Activated CD8-positive, alpha-beta memory T cell treated with anti-CD3 and anti-CD28 coated beads, Interleukin-2, amount 50 U/mL, for 48 hours (primary cell): ENCODE results near the gene TFR2.
A peak's percentile ranks its signal among the peaks of the same experiment; 100 is the strongest.
"Not testable (repeated sequence)": the region's sequence is repeated elsewhere in the genome, so short reads cannot be mapped to it uniquely, and the experiment has no call there.

Experiments
- DNase-seq: peaks from one replicate; pipeline ENCODE4 v3.0.0-alpha.2; 2020

TFR2 gene

DNA sequence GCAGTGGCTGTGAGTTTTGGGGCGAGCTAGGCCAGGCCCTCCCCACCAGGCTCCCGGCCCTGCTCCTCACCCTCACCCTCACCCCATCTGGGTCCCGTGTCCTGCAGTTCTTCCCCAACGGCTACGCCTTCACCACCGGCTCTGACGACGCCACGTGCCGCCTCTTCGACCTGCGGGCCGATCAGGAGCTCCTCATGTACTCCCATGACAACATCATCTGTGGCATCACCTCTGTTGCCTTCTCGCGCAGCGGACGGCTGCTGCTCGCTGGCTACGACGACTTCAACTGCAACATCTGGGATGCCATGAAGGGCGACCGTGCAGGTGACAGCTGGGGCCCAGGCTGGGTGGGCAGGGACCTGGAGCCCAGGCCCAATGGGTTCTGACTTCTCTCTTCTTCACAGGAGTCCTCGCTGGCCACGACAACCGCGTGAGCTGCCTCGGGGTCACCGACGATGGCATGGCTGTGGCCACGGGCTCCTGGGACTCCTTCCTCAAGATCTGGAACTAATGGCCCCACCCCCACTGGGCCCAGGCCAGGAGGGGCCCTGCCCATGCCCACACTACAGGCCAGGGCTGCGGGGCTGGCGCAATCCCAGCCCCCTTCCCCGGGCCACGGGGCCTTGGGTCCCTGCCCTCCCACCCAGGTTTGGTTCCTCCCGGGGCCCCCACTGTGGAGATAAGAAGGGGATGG lies 37.1 kb upstream of the TFR2 start:
- no peak for DNase-seq

GRCh38 chr7:100677308-100678267 lies 36.2 kb upstream of the TFR2 start:
- peak; percentile 53 for DNase-seq

DNA sequence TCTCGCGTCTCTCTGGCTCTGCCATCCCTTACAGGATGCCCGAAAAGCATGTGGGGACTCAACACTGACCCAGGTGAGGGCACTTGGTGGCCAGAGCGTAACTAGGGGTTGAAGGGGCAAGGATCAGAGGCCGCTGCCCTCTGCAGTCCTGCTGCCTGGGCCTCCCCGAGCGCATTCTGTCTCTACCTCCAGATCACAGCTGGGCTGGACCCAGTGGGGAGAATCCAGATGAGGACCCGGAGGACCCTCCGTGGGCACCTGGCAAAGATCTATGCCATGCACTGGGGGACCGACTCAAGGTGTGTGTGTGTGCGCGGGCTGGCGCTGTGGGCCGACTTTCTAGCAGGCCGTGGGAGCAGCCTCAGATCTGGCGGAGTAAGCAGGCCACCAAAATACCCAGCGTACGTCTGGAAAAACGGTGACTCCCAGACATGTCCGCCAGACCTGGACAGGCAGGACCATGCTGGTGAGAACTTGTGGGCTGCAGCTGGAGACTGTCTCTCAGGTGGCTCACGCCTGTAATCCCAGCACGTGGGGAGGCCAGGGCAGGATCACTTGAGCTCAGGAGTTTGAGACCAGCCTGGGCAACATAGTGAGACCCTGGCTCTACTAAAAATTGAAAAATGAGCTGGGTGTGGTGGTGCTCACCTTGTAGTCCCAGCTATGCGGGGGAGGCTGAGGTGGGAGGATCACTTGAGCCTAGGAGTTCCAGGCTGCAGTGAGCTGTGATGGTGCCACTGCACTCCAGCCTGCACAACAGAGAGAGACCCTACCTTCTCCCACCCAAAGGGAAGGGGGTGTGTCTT lies 35.4 kb upstream of the TFR2 start:
- peak; percentile 55 for DNase-seq

DNA sequence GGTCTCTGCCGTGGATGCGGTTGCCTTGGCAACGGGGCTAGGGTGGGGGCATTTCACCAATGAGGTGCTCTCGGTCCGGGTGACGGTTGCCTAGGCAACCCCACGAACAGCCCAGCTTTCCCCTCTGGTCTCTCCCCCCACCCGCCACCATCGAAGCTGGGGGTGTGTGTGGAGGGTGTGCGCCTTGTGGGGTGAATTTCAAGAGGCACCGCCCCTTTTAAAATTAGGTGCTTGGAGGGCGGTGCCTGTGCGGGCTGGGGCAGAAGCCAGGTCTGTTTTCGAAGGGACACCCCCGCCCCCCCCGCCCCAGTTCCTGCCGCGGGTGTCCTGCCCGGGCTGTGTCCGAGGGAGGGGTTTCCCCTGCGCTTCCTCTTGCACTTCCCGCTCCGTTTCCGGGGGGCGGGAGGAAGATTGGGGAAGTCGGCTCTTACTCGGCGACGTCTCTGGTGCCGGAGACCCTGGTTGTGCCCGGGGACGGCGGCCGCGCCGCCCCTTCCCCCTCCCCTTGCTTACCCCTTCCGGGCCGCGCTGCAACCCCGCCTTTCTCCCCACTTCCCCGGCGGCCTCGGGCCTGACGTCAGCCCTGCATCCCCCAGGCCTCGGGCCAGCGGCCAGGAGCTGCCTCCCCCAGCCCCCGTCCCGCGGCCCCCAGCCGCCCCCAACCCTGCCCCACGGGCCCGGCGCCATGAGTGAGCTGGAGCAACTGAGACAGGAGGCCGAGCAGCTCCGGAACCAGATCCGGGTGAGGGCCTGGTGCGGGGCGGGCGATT lies 34.4 kb upstream of the TFR2 start:
- DNase-seq = peak; percentile 85

DNA sequence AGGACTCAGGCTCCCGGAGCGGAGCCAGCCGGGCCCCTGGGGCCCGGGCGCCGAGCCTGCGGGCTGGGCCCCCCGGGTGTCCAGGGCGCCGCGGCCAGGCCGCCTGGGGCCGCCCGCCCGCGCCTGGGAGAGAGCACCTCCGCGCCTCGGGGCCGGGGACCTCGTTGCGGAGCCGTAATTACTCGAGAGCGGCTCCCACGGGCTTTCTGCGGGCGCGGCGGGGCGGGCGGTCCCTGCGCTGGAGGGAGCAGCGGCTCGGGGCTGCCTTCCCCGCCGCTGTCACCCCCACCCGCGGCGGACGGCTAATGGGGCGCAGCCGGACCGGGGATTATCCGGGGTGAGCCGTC lies 33.7 kb upstream of the TFR2 start:
- no peak for DNase-seq

GRCh38 chr7:100674411-100675104 lies 33.2 kb upstream of the TFR2 start:
- peak; percentile 75 for DNase-seq

- DNase-seq = no peak
These were observed 32.6 kb upstream of the TFR2 start for GRCh38 chr7:100673942-100674410.

DNA sequence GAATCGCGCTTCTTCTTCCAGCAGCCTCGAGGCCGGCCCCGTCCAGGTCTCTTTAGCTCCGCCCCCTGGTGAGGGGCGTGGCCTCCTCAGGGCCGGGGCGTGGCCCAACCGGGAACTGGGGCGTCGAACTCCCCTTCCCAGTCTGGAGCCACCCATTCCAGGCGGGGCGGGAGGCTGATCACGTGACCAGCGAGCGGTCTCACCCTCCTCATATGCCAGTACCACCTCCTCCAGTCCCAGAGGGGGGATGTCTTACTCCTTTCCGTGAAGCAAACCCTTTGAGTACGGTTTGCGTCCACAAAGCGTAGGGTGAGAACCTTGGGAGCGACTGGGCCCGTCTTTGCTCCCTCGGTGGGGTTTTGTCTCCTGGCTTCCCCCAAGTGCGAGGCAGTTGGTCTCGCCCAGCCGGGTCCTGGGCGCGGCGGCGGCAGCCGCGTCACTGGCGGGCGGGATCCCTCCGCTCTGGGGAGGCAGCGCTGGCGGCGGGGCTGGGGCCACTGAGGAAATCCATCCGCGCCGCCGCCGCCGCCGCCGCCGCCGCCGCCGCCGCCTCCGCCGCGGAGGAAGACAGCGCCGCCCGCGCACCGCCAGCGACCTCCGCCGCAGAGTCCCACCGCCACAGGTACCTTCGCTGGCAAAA lies 32.1 kb upstream of the TFR2 start, which contains the start of gene GNB2:
Gene GNB2 (plus strand): TSS at position 439 of the 640 bp plus-strand sequence. CDS start 2,526 bp downstream, outside the sequence.
- DNase-seq = peak; percentile 100

DNA sequence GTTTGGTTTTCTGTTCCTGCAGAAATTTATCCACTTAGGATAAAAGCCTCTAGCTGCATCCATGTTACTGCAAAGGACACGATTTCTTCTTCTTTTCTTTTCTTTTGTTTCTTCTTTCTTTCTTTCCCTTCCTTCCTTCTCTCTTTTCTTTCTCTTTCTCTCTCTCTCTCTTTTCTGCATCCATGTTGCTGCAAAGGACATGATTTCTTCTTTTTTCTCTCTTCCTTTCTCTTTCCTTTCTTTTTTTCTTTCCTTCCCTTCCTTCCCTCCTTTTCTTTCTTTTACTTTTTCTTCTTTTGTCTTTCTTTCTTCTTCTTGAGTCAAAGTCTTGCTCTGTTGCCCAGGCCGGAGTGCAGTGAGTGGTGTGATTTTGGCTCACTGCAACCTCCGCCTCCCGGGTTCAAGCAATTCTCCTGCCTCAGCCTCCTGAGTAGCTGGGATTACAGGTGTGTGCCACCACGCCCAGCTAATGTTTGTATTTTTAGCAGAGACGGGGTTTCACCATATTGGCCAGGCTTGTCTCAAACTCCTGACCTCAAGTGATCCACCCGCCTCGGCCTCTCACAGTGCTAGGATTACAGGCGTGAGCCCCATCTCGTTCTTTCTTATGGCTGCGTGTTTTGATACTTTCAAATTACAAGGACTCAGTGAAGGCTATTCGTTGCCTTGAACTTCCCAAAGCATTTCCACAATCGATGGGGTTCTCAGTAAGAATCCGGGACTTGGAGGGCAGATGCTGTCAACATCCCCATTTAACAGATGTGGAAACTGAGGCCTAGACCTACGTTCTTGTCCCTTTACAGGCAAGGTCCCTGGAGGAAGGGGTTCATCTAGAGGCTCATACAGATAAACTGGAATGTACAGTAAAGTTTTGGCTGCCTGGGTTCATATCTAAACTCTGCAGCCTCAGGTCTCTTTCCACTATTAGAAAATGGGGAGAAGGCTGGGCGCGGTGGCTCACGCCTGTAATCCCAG lies 30.3 kb upstream of the TFR2 start:
- no peak for DNase-seq

DNA sequence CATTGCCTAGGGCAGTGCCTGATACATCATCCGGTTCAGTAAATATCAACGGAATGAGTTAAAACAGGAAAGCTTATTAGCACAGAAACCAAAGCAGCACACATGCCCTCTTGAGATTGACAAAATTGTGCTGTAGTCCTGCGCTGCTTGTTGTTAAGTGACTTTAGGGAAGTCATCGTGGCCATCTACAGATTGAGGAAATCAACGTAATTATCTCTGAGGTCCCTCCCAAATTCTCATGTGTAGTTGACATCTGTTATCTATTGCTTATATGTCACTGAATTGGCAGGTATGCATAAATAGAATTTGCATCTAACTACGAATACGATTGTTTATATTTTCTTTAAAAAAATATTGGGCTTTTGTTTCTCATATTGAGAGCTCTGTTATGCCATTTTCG lies 28.7 kb upstream of the TFR2 start:
- no peak for DNase-seq

GRCh38 chr7:100669106-100669505 lies 27.8 kb upstream of the TFR2 start:
- not testable (repeated sequence) for DNase-seq

- DNase-seq = no peak
These were observed 26.7 kb upstream of the TFR2 start for GRCh38 chr7:100668069-100668449.

- no peak for DNase-seq
These were observed 26.1 kb upstream of the TFR2 start for GRCh38 chr7:100667331-100668068.

GRCh38 chr7:100665168-100665726 lies 23.9 kb upstream of the TFR2 start:
- DNase-seq = no peak

GRCh38 chr7:100662194-100662776 lies 20.9 kb upstream of the TFR2 start:
- DNase-seq = not testable (repeated sequence)

GRCh38 chr7:100655908-100656674 lies 14.7 kb upstream of the TFR2 start, which contains the start of gene ACTL6B:
Gene ACTL6B (minus strand): TSS chr7:100656448. CDS start chr7:100656354, 94 bp downstream.
- DNase-seq = peak; percentile 87
